NCI-H345 treated with DMSO at 0.1 percent for 48 hours (cell line): ENCODE measurements around the gene EMC1.
"Not testable (repeated sequence)": the region's sequence is repeated elsewhere in the genome, so short reads cannot be mapped to it uniquely, and the experiment has no call there.

Experiments
- DNase-seq: peaks from one replicate; lab custom pipeline; 2025; ENCODE audit not compliant: unreplicated experiment; lab: John Stamatoyannopoulos, UW

Gene EMC1

DNA sequence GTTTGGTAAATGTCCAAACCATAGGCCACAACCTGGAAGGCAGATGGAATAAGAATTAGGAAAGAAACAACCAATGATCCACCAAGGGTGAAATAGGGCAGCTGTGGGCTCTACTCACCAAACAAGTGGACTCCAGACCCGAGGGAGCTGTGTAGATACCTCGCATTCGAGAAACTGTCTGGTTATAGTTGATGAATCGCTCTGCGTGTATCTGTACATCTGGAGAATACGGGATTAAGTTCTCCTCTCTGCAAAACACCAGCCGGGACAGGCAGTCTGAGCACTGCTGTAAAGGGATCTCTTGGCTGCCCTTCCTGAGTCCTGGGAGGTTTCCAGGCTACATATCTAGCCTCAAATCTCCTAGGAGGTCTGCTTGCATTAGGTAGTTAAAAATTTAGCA is 31.9 kb downstream of the EMC1 start:
- no peak for DNase-seq

- DNase-seq: not testable (repeated sequence)
Observed at GRCh38 chr1:19216585-19216984, 34.7 kb downstream of the EMC1 start.

DNA sequence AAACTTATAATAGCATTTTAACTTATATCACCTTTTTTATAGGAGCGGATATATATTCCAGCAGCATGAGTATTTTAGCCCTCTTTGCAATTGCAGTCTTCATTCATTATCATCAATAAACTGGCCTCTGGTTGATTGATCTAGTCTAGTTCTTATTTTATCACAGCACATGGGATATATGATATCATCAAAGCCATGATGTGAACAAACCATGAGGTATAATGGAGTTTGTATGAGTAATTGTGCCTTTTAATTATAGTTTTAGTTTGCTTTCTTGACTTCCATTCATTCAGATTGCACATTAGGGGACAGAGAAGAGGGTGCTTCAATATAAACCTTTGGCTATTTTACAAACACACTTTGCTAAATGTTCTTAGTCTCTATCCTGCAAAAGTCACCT is 37.7 kb downstream of the EMC1 start:
- no peak for DNase-seq

DNA sequence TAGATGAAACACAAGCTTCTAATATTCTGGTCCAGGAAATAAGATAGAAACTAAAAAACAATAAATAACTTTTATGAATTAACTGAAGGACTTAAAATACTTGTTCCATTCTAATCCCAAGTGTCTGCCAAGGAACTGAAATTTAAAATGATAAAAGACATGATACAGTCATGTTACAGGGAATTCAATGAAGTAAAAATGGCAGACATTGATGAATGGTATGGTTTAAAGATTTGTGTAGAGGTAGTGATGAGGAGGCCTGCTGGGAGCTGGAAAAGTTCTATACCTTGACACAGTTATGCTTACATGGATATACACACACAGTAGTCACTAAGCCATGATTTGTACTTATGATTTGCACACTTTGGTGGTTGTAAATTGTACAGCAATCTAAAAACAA is 39.2 kb downstream of the EMC1 start:
- DNase-seq: no peak

DNA sequence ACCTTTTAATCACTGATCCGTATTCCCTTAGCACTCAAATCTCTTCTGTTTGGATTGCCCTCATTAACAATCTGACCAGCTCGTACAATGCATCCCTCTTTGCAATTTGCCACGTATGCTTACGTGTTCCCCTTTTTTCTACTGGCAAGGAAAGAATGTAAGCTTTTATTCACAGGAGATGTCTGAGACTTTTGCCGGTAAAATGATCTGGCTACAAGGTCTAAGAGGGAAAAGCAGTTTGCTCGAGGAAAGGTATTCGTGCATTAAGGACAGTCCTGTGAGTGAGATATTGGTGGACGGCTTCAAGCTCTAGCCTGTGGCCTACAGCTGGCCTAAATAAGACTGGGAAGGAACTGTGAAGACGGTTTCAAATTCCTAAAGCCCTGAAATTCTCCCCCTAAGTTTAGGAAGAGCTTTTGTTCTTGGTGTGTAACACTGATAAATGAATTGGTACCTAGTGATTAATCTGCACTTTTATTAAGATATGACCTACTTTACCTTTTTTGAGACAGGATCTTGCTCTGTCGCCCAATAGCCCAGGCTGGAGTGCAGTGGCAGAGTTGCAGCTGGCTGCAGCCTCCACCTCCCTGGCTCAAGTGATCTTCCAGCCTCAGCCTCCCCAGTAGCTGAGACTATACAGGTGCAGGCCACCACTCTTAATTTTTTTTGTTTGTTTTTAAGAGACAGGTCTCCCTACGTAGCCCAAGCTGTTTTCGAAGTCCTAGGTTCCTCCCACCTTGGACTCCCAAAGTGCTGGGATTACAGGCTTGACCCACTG is 40.4 kb downstream of the EMC1 start:
- no peak for DNase-seq

DNA sequence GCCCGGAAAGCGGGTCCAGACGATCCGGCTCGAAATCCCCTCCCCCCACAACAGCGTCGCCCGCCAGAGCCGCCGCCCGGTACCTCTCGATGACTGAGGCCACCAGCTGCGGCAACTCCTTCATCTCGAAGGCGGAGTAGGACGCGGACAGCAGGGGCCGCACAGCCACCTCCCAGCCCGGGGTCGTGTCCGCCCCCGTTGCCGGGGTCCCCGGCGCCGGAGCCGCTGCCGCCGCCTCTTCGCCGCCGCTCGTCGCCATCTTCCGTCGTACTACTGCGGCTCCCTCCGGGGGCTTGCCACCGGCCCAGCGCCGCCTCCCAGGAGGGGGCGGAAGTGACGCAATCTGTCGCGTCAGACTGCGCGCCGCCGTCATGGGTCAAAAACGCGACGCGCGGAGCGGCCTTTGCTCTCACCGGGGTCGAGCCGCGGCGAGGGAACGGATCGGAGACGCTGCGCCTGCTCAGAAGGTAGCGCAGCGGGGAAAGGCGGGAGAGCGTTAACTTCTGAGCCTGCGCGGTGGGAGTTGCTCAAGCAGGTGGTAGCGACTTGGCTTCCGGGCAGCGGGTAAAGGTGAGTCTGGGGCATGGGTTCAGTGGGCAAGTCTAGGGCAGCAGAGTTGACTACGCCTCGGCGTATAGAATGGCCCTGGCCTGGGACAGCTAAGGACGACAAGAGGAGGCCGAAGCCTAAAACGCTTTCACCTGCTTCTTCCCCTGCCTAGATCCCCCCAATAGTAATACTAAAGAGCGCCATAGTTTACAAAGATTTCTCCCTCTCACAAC is 41.1 kb downstream of the EMC1 start, which contains the start of gene UBR4:
UBR4 (minus strand) TSS at position 277 of the 782 bp plus-strand sequence; CDS start at position 259, 18 bp downstream.
- peak; percentile 94 for DNase-seq

GRCh38 chr1:19209439-19209989 is 41.8 kb downstream of the EMC1 start:
- DNase-seq: no peak

GRCh38 chr1:19208710-19209438 is 42.5 kb downstream of the EMC1 start:
- no peak for DNase-seq

DNA sequence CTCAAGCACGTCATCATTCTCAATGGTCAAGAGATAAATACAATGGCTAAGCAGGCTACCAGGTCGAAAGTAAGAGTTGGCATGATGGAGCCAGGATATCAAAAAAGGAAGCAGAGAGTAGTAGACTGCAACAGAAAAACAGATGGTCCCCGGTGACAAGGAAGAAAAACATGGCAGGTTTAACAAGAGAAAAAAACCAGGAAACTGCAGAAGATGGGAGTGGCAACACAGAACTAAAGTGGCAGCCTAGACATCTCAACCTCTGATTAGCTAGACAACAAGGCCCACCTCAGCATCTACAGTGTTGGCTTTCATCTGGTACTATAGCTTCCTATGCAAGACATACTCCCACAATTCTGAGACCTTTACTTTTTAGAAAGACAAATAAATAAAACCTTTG is 44.4 kb downstream of the EMC1 start:
- no peak for DNase-seq

DNA sequence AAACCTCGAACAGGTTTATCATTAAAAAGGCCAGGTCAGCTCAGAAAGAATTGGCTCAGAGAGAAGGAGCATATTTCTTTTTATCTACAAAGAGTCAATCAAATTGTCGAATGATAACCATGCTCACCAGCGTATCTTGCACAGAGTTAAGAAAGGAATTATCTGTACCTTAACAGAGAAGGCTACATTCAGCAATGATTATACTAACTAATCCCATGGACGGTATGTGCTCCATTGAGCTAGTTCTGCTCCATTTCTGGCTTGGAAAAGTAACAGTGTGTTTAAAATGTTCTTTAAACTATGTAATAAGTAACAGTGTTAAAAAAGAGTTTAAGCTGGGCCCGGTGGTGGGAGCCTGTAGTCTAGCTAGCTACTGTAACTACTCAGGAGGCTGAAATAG is 45.5 kb downstream of the EMC1 start:
- DNase-seq: no peak

DNA sequence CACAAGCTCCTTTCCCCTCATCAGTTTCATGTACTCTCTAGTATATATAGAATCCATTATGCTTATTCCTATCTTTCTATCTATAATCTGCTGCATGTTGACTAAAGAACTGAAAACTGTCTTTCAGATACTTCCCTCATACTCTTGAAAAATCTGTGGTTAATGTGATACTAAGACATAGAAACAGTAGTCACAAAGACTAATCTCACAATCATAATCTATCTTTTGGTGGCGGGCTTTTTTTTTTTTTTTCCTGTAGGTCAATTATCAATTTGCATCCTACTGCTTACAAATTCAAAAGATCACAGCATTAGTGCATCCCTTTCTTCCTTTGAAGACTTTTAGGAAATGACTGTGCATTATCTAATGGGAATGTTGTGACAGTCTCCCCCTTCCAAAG is 45.9 kb downstream of the EMC1 start:
- no peak for DNase-seq

GRCh38 chr1:19204446-19205266 is 46.7 kb downstream of the EMC1 start:
- DNase-seq: no peak

DNA sequence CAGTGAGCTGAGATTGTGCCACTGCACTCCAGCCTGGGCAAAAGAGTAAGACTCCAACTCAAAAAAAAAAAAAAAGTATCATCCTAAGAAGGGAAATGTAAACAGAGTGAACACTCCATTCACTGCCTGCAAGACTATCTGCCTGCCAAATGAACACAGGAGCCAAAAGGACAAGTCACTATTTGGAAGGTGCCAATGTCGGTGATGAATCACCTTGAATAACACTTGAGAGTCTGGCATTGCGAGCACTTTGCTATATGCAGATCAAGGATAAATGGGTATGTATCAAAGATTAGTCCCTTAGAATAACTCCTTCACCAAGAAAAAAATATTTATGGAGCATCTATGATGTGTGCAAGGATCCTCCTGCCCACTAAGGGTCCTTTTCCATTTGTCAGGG is 47.9 kb downstream of the EMC1 start:
- no peak for DNase-seq

DNA sequence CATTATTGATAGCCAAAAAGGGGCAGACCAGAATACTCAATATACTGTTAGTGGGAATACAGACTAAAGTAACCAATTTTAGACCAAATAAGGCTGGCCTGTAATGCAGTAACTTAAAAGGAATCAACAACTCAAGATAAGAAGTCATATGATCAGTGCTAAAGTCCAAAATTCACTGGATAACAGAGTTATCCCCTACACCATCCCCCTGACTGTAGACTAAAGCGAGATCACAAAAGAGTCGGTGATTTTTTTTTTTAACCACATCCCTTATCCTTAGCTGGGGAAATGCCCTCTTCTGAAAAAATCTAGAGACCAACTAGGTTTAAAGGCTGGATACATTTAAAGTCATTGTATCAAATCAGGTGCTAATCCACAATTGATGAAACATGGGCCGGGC is 48.9 kb downstream of the EMC1 start:
- no peak for DNase-seq

GRCh38 chr1:19199969-19200604 is 51.2 kb downstream of the EMC1 start:
- no peak for DNase-seq

- no peak for DNase-seq
Observed at GRCh38 chr1:19199329-19199968, 51.9 kb downstream of the EMC1 start.

DNA sequence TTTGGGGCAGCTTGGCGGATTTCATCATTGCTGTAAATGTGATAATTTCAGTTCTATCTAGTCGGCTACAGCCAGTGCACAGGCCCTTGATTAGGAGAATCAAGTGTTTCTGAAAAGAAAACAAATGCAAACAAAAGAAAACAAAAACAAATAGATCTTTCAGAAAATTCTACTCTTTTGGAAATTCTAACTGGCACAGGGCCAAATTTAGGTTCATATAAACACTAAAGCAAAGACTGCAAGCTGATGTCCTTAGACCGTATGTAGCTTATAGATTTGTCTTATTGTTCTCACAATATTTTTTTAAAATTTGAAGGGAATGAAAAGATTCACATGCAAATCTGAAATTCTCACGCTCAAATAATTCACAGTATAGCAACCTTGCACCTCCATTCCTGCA is 52.5 kb downstream of the EMC1 start:
- no peak for DNase-seq

- no peak for DNase-seq
Observed at GRCh38 chr1:19197845-19198244, 53.5 kb downstream of the EMC1 start.

- no peak for DNase-seq
Observed at GRCh38 chr1:19196331-19196730, 55.0 kb downstream of the EMC1 start.

- DNase-seq: no peak
Observed at GRCh38 chr1:19193004-19193403, 58.3 kb downstream of the EMC1 start.
